ENCODE results near the gene SOCS2.
A peak's percentile ranks its signal among the peaks of the same experiment; 100 is the strongest.

DNA sequence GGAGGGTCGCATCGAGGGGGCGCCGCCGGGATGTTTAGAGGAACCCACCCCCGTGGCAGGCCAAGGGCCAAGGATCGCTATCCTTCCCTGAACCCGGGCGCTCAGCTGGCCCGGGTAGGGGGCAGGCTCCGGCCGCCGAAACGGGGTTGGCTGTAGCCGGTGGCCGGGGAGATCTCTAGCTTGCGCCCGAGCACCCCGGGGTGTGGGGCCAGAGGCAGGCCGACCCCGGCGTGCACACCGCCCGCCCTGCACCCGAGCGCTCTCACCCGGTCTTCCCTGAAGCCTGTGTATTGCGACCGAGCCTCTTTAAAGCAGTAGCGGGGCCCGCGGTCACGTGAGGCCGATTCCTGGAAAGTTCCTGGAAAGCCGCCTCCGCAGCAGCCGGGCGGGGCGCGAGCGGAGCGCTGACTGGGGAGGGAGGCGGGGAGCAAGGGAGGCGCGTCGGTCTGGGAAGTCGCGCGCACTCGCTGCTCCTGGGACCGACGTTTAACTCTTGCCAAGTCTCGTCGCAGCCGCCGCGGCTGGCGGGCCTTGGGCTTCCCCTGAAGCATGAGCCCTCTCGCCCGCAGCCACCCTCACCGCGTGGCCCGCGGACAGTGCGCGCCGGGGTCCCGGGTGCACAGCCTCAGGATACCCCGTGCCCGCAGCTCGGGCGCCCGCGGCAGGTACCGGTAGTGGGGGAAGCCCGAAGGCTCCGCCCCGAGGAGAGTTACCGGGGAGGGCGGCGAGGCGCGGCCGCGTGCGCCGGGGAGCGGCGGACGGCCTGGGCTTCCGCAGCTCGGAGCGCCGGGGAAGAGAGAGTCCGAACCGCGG lies 1.7 kb upstream of the SOCS2 start:
- TF ChIP-seq, protein P1, sequence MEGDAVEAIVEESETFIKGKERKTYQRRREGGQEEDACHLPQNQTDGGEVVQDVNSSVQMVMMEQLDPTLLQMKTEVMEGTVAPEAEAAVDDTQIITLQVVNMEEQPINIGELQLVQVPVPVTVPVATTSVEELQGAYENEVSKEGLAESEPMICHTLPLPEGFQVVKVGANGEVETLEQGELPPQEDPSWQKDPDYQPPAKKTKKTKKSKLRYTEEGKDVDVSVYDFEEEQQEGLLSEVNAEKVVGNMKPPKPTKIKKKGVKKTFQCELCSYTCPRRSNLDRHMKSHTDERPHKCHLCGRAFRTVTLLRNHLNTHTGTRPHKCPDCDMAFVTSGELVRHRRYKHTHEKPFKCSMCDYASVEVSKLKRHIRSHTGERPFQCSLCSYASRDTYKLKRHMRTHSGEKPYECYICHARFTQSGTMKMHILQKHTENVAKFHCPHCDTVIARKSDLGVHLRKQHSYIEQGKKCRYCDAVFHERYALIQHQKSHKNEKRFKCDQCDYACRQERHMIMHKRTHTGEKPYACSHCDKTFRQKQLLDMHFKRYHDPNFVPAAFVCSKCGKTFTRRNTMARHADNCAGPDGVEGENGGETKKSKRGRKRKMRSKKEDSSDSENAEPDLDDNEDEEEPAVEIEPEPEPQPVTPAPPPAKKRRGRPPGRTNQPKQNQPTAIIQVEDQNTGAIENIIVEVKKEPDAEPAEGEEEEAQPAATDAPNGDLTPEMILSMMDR (IDR thresholded peaks at IDR 0.05), result peak in 1 of 6 experiments; percentile 12
- TF ChIP-seq POLR2A (IDR thresholded peaks at IDR 0.05), result peak; percentile 65 to 69
